Lung microvascular endothelial cell (primary cell): ENCODE data around the gene TBX15. TPM values are rescaled to one million over a fixed set of nuclear protein-coding genes. Genes with fewer than 3 reads are reported as not detected.
"Not testable (repeated sequence)": the region's sequence is repeated elsewhere in the genome, so short reads cannot be mapped to it uniquely, and the experiment has no call there.

Experiments used
- DNase-seq, 2 donors: peaks; one replicate each; pipeline versions ENCODE4 v3.0.0 to v3.0.0-alpha.2; 2010; ENCODE audit warnings: low read depth in 2 of 2
- total RNA-seq: library from RNA; depleted of rRNA; stranded (reverse); fragments of >200 nt; gene quantifications from 2 replicates; pipeline ENCODE4 v1.2.1, GENCODE V29; 2014

The TBX15 gene
- total RNA-seq, 1 donor from 2014 or later, result under 0.01 TPM

GRCh38 chr1:118928739-118929554 is 59.2 kb downstream of the TBX15 start:
- peak; percentile 45 to 51 for DNase-seq

GRCh38 chr1:118927427-118928187 is 60.5 kb downstream of the TBX15 start:
- no peak for DNase-seq

GRCh38 chr1:118926261-118926660 is 61.9 kb downstream of the TBX15 start:
- DNase-seq, result no peak

- no peak for DNase-seq
These were observed 62.5 kb downstream of the TBX15 start for GRCh38 chr1:118925651-118926050.

- no peak for DNase-seq
These were observed 64.8 kb downstream of the TBX15 start for GRCh38 chr1:118923319-118923718.

- DNase-seq, result no peak
These were observed 66.1 kb downstream of the TBX15 start for GRCh38 chr1:118921994-118922393.

GRCh38 chr1:118920124-118920717 is 67.9 kb downstream of the TBX15 start:
- DNase-seq, result no peak

GRCh38 chr1:118918940-118919259 is 69.2 kb downstream of the TBX15 start:
- DNase-seq, result no peak

GRCh38 chr1:118918230-118918939 is 69.8 kb downstream of the TBX15 start:
- DNase-seq, result no peak

GRCh38 chr1:118916346-118916745 is 71.8 kb downstream of the TBX15 start:
- DNase-seq, result not testable (repeated sequence)

- no peak for DNase-seq
These were observed 73.6 kb downstream of the TBX15 start for GRCh38 chr1:118914379-118915161.

- no peak for DNase-seq
These were observed 74.3 kb downstream of the TBX15 start for GRCh38 chr1:118913818-118914217.

GRCh38 chr1:118912574-118912973 is 75.6 kb downstream of the TBX15 start:
- DNase-seq, result no peak

- no peak for DNase-seq
These were observed 76.6 kb downstream of the TBX15 start for GRCh38 chr1:118911571-118911970.

- no peak for DNase-seq
These were observed 80.7 kb downstream of the TBX15 start for GRCh38 chr1:118907466-118907865.

GRCh38 chr1:118905671-118906070 is 82.5 kb downstream of the TBX15 start:
- no peak for DNase-seq

GRCh38 chr1:118905196-118905595 is 82.9 kb downstream of the TBX15 start:
- no peak for DNase-seq

- DNase-seq, result no peak
These were observed 85.4 kb downstream of the TBX15 start for GRCh38 chr1:118902711-118903191.

- DNase-seq, result no peak
These were observed 85.8 kb downstream of the TBX15 start for GRCh38 chr1:118902299-118902698.

GRCh38 chr1:118900643-118901440 is 87.3 kb downstream of the TBX15 start:
- no peak for DNase-seq
